Measurements from ENCODE around the gene TARBP2.

DNA sequence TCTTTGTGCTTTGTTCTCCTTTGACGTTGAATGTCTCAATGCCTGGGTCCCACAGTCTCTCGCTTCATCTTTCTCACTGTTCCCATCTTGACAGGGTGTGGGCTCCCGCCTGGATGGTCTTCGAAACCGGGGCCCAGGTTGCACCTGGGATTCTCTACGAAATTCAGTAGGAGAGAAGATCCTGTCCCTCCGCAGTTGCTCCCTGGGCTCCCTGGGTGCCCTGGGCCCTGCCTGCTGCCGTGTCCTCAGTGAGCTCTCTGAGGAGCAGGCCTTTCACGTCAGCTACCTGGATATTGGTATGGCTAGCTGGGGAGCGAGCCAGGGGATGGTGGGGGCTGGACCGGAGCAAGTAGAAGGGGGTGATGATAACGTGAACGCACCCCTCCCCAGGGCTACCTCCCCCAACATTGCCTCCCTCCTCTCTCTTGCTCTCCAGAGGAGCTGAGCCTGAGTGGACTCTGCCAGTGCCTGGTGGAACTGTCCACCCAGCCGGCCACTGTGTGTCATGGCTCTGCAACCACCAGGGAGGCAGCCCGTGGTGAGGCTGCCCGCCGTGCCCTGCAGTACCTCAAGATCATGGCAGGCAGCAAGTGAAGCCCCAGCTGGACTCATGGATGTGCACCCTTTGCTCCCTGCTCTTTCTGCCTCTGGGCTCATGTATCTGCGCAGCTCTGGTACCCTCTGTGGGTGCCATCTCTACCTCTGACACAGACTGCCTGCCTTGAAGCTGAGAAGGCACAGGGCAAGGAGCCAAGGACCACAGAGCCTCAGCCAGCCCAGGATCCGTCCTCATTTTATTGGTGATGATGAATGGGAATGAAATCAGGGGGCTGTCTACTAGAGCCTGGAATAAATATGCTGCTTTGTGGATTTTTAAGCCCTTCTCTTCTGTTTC is 4.7 kb downstream of the TARBP2 start:
- TF ChIP-seq YY1 (IDR thresholded peaks at IDR 0.05) (no peak), EGR1 (IDR thresholded peaks at IDR 0.05; ENCODE audit: low read depth in 2 of 2) (no peak), FOXA1 (IDR thresholded peaks at IDR 0.05) (no peak), RAD21 (IDR thresholded peaks at IDR 0.05) (no peak), SP1 (IDR thresholded peaks at IDR 0.05) (no peak), TAF1 (conservative IDR thresholded peaks at IDR 0.05) (no peak), GABPA (IDR thresholded peaks at IDR 0.05 in 1 of 2, conservative IDR thresholded peaks at IDR 0.05 in 1 of 2) (no peak)
- TF ChIP-seq, protein P1, sequence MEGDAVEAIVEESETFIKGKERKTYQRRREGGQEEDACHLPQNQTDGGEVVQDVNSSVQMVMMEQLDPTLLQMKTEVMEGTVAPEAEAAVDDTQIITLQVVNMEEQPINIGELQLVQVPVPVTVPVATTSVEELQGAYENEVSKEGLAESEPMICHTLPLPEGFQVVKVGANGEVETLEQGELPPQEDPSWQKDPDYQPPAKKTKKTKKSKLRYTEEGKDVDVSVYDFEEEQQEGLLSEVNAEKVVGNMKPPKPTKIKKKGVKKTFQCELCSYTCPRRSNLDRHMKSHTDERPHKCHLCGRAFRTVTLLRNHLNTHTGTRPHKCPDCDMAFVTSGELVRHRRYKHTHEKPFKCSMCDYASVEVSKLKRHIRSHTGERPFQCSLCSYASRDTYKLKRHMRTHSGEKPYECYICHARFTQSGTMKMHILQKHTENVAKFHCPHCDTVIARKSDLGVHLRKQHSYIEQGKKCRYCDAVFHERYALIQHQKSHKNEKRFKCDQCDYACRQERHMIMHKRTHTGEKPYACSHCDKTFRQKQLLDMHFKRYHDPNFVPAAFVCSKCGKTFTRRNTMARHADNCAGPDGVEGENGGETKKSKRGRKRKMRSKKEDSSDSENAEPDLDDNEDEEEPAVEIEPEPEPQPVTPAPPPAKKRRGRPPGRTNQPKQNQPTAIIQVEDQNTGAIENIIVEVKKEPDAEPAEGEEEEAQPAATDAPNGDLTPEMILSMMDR (IDR thresholded peaks at IDR 0.05; ENCODE audit: low read depth, low read length, missing input control), result no peak
- TF ChIP-seq, protein P2, sequence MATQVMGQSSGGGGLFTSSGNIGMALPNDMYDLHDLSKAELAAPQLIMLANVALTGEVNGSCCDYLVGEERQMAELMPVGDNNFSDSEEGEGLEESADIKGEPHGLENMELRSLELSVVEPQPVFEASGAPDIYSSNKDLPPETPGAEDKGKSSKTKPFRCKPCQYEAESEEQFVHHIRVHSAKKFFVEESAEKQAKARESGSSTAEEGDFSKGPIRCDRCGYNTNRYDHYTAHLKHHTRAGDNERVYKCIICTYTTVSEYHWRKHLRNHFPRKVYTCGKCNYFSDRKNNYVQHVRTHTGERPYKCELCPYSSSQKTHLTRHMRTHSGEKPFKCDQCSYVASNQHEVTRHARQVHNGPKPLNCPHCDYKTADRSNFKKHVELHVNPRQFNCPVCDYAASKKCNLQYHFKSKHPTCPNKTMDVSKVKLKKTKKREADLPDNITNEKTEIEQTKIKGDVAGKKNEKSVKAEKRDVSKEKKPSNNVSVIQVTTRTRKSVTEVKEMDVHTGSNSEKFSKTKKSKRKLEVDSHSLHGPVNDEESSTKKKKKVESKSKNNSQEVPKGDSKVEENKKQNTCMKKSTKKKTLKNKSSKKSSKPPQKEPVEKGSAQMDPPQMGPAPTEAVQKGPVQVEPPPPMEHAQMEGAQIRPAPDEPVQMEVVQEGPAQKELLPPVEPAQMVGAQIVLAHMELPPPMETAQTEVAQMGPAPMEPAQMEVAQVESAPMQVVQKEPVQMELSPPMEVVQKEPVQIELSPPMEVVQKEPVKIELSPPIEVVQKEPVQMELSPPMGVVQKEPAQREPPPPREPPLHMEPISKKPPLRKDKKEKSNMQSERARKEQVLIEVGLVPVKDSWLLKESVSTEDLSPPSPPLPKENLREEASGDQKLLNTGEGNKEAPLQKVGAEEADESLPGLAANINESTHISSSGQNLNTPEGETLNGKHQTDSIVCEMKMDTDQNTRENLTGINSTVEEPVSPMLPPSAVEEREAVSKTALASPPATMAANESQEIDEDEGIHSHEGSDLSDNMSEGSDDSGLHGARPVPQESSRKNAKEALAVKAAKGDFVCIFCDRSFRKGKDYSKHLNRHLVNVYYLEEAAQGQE (IDR thresholded peaks at IDR 0.05), result no peak
- TF ChIP-seq, protein P3, sequence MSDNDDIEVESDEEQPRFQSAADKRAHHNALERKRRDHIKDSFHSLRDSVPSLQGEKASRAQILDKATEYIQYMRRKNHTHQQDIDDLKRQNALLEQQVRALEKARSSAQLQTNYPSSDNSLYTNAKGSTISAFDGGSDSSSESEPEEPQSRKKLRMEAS (IDR thresholded peaks at IDR 0.05), result no peak
- TF ChIP-seq, protein P4, sequence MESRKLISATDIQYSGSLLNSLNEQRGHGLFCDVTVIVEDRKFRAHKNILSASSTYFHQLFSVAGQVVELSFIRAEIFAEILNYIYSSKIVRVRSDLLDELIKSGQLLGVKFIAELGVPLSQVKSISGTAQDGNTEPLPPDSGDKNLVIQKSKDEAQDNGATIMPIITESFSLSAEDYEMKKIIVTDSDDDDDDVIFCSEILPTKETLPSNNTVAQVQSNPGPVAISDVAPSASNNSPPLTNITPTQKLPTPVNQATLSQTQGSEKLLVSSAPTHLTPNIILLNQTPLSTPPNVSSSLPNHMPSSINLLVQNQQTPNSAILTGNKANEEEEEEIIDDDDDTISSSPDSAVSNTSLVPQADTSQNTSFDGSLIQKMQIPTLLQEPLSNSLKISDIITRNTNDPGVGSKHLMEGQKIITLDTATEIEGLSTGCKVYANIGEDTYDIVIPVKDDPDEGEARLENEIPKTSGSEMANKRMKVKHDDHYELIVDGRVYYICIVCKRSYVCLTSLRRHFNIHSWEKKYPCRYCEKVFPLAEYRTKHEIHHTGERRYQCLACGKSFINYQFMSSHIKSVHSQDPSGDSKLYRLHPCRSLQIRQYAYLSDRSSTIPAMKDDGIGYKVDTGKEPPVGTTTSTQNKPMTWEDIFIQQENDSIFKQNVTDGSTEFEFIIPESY (IDR thresholded peaks at IDR 0.05), result no peak

Measured in liver (tissue), 3 donors.